ENCODE measurements around the gene LRRC28. TPM values are rescaled to one million over a fixed set of nuclear protein-coding genes. Genes with fewer than 3 reads are reported as not detected.

The LRRC28 gene
- total and polyA plus RNA-seq, 9 donors: 11.3 to 39.7 (median 19.6) TPM

DNA sequence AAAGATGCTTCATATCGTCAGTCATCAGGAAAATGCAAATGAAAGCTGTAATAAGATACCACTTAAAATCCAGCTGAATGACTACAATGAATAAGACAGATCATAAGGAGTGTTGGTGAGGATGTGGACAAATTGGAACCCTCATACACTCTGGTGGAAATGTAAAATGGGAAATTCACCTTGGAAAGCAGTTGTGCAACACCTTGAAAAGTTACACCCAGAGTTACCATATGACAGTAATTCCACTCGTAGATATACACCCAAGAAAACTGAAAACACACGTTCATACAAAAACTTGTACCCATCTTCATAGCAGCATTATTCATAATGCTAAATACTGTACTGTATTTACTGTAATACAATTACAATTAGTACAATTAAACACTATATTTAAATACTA, 4.2 kb upstream of the LRRC28 start:
- TF ChIP-seq POLR2A (IDR thresholded peaks at IDR 0.05): no peak
- TF ChIP-seq, protein P1, sequence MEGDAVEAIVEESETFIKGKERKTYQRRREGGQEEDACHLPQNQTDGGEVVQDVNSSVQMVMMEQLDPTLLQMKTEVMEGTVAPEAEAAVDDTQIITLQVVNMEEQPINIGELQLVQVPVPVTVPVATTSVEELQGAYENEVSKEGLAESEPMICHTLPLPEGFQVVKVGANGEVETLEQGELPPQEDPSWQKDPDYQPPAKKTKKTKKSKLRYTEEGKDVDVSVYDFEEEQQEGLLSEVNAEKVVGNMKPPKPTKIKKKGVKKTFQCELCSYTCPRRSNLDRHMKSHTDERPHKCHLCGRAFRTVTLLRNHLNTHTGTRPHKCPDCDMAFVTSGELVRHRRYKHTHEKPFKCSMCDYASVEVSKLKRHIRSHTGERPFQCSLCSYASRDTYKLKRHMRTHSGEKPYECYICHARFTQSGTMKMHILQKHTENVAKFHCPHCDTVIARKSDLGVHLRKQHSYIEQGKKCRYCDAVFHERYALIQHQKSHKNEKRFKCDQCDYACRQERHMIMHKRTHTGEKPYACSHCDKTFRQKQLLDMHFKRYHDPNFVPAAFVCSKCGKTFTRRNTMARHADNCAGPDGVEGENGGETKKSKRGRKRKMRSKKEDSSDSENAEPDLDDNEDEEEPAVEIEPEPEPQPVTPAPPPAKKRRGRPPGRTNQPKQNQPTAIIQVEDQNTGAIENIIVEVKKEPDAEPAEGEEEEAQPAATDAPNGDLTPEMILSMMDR (IDR thresholded peaks at IDR 0.05): no peak
- TF ChIP-seq EP300 (IDR thresholded peaks at IDR 0.05): no peak
- no peak for DNase-seq
- Histone ChIP-seq H3K4me1 (ENCODE audit: insufficient read depth) (peaks cover 5% of the 10 kb centered on the region), H3K27ac (no peak overlapping the region), H3K9me3 (no peaks in the 10 kb centered on the region), H3K4me3 (no peak overlapping the region), H3K36me3 (no peaks in the 10 kb centered on the region), H3K27me3 (no peaks in the 10 kb centered on the region)
- WGBS, 3 donors: 74 to 82% (median 76%) methylated on average over 3 of the region's 3 CpGs
- intact Hi-C loops (cut with DNase I): no loop called here

DNA sequence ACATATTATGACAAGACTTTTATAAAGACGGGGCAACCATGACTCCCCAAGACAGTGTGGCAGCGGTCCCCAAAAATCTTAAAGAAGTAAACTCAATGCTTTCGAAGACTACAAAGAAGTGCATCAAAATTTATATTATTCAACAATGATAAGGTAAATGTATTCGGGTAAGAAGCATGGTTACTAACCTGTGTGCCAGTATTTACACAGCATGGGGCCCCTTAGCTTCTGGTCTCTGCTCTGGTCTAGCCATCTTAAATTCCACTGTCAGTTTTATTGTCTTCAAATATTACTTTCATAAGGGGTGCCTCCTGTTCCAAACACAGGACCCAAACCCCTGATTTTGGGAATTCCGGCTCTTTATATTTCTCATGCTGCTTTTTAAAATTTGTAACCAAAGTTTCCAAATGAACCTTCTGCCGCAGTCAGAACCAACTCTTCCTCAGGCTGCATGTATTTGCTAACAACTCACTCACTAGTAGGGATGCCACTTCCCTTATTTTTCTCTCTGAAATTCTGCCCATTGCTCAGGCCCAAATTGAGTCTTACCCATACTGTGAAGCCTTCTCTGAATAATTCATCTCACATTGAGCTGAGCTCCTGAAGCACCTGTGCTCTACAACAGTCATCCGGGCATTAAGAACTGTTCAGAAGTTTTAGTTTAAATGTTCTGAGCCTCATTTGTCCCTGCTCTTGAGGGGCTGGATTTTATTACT, 3.1 kb upstream of the LRRC28 start:
- no peak for DNase-seq
- WGBS, 3 donors: 70 to 77% (median 71%) methylated on average over 7 of the region's 7 CpGs
- no peak overlapping the region for H3K27ac ChIP-seq
- no peaks in the 10 kb centered on the region for H3K9me3 ChIP-seq
- TF ChIP-seq, protein P1 (IDR thresholded peaks at IDR 0.05): no peak
- TF ChIP-seq EP300 (IDR thresholded peaks at IDR 0.05) (no peak), POLR2A (IDR thresholded peaks at IDR 0.05) (no peak)
- no peaks in the 10 kb centered on the region for H3K36me3 ChIP-seq
- intact Hi-C loops (cut with DNase I): no loop called here
- peak overlapping the region; percentile 71 for H3K4me3 ChIP-seq
- peaks cover 5% of the 10 kb centered on the region for H3K4me1 ChIP-seq (ENCODE audit: insufficient read depth)
- H3K27me3 ChIP-seq: no peaks in the 10 kb centered on the region

DNA sequence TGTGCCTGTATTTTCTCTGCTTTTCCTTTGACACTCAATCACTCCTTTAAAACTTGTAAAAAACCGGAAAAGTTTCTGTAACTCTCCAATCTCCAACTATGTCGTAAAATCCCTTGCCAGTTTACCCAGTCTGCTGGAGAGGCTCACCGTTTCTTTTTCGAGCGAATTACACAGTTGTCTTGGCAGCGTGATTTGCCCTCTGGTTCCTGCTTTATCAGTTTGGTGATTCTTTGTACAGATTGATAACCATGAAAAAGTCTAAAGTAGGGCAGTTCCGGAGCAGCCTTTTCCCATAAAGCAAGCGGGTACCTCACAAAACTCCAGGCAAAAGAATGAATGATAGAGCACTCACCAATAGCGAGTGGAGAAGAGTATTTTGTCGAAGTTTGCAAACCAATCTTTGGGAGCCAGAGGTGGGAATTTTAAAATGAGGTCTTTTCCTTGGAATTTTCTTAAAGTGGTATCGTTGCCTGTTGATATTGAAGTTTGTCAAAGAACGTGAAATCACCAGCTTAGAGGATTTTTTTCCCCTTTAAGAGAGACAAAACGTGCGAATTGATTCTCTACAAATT, 1.9 kb upstream of the LRRC28 start, which contains the start of gene TTC23:
TTC23 (minus strand) TSS at position 312 of the 572 bp plus-strand sequence. CDS start 20,869 bp downstream, outside the sequence.
- intact Hi-C loops (cut with DNase I): no loop called here
- TF ChIP-seq POLR2A (IDR thresholded peaks at IDR 0.05) (peak; percentile 45), EP300 (IDR thresholded peaks at IDR 0.05) (no peak)

DNA sequence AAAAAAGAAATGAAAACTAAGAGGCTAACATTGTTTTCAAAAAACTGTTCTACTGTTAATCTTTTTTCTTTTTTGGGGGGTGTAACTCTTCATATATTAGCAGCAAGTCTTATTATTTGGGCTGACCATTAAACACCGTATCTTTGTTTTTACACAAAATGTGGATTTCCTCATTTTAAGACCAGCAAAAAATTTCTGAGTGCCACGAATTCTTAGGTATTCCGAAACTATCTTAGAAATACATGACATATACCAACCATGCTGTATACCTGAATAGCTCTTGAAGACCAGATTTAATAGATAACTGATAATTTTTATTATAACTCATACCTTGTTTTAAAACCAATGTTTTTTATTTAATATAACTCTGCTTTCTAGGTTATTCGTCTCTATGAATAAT, 1.3 kb upstream of the LRRC28 start:
- no peaks in the 10 kb centered on the region for H3K9me3 ChIP-seq
- no peaks in the 10 kb centered on the region for H3K36me3 ChIP-seq
- H3K4me1 ChIP-seq (ENCODE audit: insufficient read depth): peaks cover 5% of the 10 kb centered on the region
- TF ChIP-seq, protein P1 (IDR thresholded peaks at IDR 0.05): no peak
- no peak for TF ChIP-seq POLR2A (IDR thresholded peaks at IDR 0.05)
- TF ChIP-seq EP300 (IDR thresholded peaks at IDR 0.05): no peak
- 4 to 10% (median 5%) methylated on average over 4 of the region's 4 CpGs for WGBS, 3 donors
- intact Hi-C loops (cut with DNase I): no loop called here
- peak overlapping the region in 1 of 2 donors; percentile 81 for H3K27ac ChIP-seq
- H3K4me3 ChIP-seq: peak overlapping the region; percentile 71
- H3K27me3 ChIP-seq: no peaks in the 10 kb centered on the region
- no peak for DNase-seq

More for the DNA sequence above, 1.9 kb upstream of the LRRC28 start, which contains the start of gene TTC23:
- no peaks in the 10 kb centered on the region for H3K27me3 ChIP-seq
- DNase-seq: peak in 2 of 5 donors; percentile 23 to 37
- peak within 1 kb of the TSS; percentile 4 to 81 for H3K27ac ChIP-seq
- no peaks in the 10 kb centered on the region for H3K36me3 ChIP-seq
- peak within 1 kb of the TSS; percentile 71 for H3K4me3 ChIP-seq
- H3K4me1 ChIP-seq (ENCODE audit: insufficient read depth): peaks cover 5% of the 10 kb centered on the region
- 0 to 1% (median 1%) methylated on average over 14 of the region's 14 CpGs for WGBS, 3 donors
- no peaks in the 10 kb centered on the region for H3K9me3 ChIP-seq

DNA sequence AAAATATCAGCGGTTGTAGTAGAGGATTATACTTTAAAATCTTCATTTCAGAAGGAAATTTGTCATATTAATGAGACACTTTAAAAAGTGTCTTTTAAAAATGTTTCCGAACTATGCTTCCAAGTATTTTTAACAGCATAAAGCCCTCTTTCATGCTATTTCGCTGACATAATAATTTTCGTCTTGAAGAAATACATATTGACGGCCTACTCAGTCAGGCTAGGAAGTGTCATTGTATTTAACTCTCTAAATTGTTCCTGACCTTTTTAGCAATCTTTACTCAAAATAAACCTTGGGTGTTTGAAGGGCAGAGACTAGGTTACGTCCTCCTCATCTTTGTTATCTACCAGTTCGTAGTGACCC, 806 bp upstream of the LRRC28 start:
- TF ChIP-seq POLR2A (IDR thresholded peaks at IDR 0.05) (no peak), EP300 (IDR thresholded peaks at IDR 0.05) (no peak)
- TF ChIP-seq, protein P1 (IDR thresholded peaks at IDR 0.05): no peak
- no peaks in the 10 kb centered on the region for H3K36me3 ChIP-seq
- peaks cover 5% of the 10 kb centered on the region for H3K4me1 ChIP-seq (ENCODE audit: insufficient read depth)
- no peaks in the 10 kb centered on the region for H3K9me3 ChIP-seq
- peak overlapping the region; percentile 75 to 81 for H3K27ac ChIP-seq
- intact Hi-C loops (cut with DNase I): no loop called here
- no peaks in the 10 kb centered on the region for H3K27me3 ChIP-seq
- H3K4me3 ChIP-seq: peak overlapping the region; percentile 71
- WGBS, 3 donors: 4 to 8% (median 5%) methylated on average over 7 of the region's 7 CpGs
- no peak for DNase-seq

All from ovary (tissue), 9 donors.